ENCODE measurements around the gene CTAGE1.
"Not testable (repeated sequence)": the region's sequence is repeated elsewhere in the genome, so short reads cannot be mapped to it uniquely, and the experiment has no call there.

The CTAGE1 gene

GRCh38 chr18:22398464-22398863 is 19.3 kb downstream of the CTAGE1 start:
- Histone ChIP-seq H3K9ac (ENCODE audit: low read depth, low read length, poor library complexity) (no peak overlapping the region), H2BK120ac (ENCODE audit: low read depth, low read length) (no peak overlapping the region), H3K14ac (ENCODE audit: low read length) (no peak overlapping the region), H3K4me2 (ENCODE audit: insufficient read depth, low read length, poor library complexity, severe bottlenecking) (no peak overlapping the region), H2BK15ac (ENCODE audit: low read length) (no peak overlapping the region), H2AK5ac (ENCODE audit: low read depth, low read length) (no peak overlapping the region), H3K4me1 (ENCODE audit: control insufficient read depth in 2 of 2, insufficient read depth in 1 of 2, low read depth in 1 of 2, low read length in 2 of 2) (no peaks in the 10 kb centered on the region), H3K18ac (ENCODE audit: low read length) (no peak overlapping the region), H3K27me3 (ENCODE audit: control insufficient read depth in 3 of 3, insufficient read depth in 3 of 3, low read depth in 1 of 3, low read length in 3 of 3) (no peaks in the 10 kb centered on the region), H3K36me3 (replicated peaks in 1 of 2; ENCODE audit: control insufficient read depth in 2 of 2, insufficient read depth in 2 of 2, low read length in 2 of 2) (no peaks in the 10 kb centered on the region), H4K8ac (ENCODE audit: low read depth, low read length) (no peak overlapping the region), H2BK5ac (ENCODE audit: low read length) (no peak overlapping the region), H3K4ac (ENCODE audit: low read length) (no peak overlapping the region), H3K27ac (replicated peaks; ENCODE audit: low read length) (no peak overlapping the region), H2BK12ac (ENCODE audit: low read length) (no peak overlapping the region), H3K79me1 (ENCODE audit: low read depth, low read length) (no peaks in the 10 kb centered on the region), H4K91ac (ENCODE audit: low read depth, low read length, poor library complexity) (no peak overlapping the region), H2AFZ (ENCODE audit: low read length) (no peak overlapping the region), H3K4me3 (ENCODE audit: low read length in 2 of 2) (no peak overlapping the region), H3K9me3 (replicated peaks in 1 of 2; ENCODE audit: control insufficient read depth in 2 of 2, insufficient read depth in 1 of 2, low read depth in 1 of 2, low read length in 2 of 2) (no peaks in the 10 kb centered on the region), H3K23ac (ENCODE audit: low read depth, low read length, poor library complexity) (no peak overlapping the region)
- no peak for DNase-seq (ENCODE audit: low spot score)
- WGBS, 2 donors (ENCODE audit: extremely low coverage in 2 of 2, insufficient read length in 2 of 2, insufficient replicate concordance in 1 of 2), result no CpG with 5 or more reads among the region's 4 CpGs

- no peak overlapping the region for H2BK15ac ChIP-seq (ENCODE audit: low read length)
- H3K9me3 ChIP-seq (replicated peaks in 1 of 2; ENCODE audit: control insufficient read depth in 2 of 2, insufficient read depth in 1 of 2, low read depth in 1 of 2, low read length in 2 of 2), result no peaks in the 10 kb centered on the region
- H2BK5ac ChIP-seq (ENCODE audit: low read length), result no peak overlapping the region
- H3K36me3 ChIP-seq (replicated peaks in 1 of 2; ENCODE audit: control insufficient read depth in 2 of 2, insufficient read depth in 2 of 2, low read length in 2 of 2), result no peaks in the 10 kb centered on the region
- no peak overlapping the region for H2AFZ ChIP-seq (ENCODE audit: low read length)
- H3K18ac ChIP-seq (ENCODE audit: low read length), result no peak overlapping the region
- H3K27ac ChIP-seq (replicated peaks; ENCODE audit: low read length), result no peak overlapping the region
- H3K14ac ChIP-seq (ENCODE audit: low read length), result no peak overlapping the region
- no peak overlapping the region for H3K4ac ChIP-seq (ENCODE audit: low read length)
- no peak overlapping the region for H3K23ac ChIP-seq (ENCODE audit: low read depth, low read length, poor library complexity)
- no CpG with 5 or more reads among the region's 5 CpGs for WGBS, 2 donors (ENCODE audit: extremely low coverage in 2 of 2, insufficient read length in 2 of 2, insufficient replicate concordance in 1 of 2)
- H3K4me3 ChIP-seq (ENCODE audit: low read length in 2 of 2), result no peak overlapping the region
- no peak overlapping the region for H4K91ac ChIP-seq (ENCODE audit: low read depth, low read length, poor library complexity)
- no peak overlapping the region for H3K9ac ChIP-seq (ENCODE audit: low read depth, low read length, poor library complexity)
- no peak overlapping the region for H2BK12ac ChIP-seq (ENCODE audit: low read length)
- no peak overlapping the region for H3K4me2 ChIP-seq (ENCODE audit: insufficient read depth, low read length, poor library complexity, severe bottlenecking)
- no peaks in the 10 kb centered on the region for H3K27me3 ChIP-seq (ENCODE audit: control insufficient read depth in 3 of 3, insufficient read depth in 3 of 3, low read depth in 1 of 3, low read length in 3 of 3)
- H3K79me1 ChIP-seq (ENCODE audit: low read depth, low read length), result no peaks in the 10 kb centered on the region
- no peak overlapping the region for H4K8ac ChIP-seq (ENCODE audit: low read depth, low read length)
- no peak for DNase-seq (ENCODE audit: low spot score)
- no peak overlapping the region for H2AK5ac ChIP-seq (ENCODE audit: low read depth, low read length)
- H3K4me1 ChIP-seq (ENCODE audit: control insufficient read depth in 2 of 2, insufficient read depth in 1 of 2, low read depth in 1 of 2, low read length in 2 of 2), result no peaks in the 10 kb centered on the region
- H2BK120ac ChIP-seq (ENCODE audit: low read depth, low read length), result no peak overlapping the region
Observed at GRCh38 chr18:22394428-22394827, 23.3 kb downstream of the CTAGE1 start.

- H3K9ac ChIP-seq (ENCODE audit: low read depth, low read length, poor library complexity); H2BK12ac ChIP-seq (ENCODE audit: low read length); DNase-seq (ENCODE audit: low spot score); H3K4me3 ChIP-seq (ENCODE audit: low read length in 2 of 2); H3K18ac ChIP-seq (ENCODE audit: low read length); H3K36me3 ChIP-seq (replicated peaks in 1 of 2; ENCODE audit: control insufficient read depth in 2 of 2, insufficient read depth in 2 of 2, low read length in 2 of 2); H3K9me3 ChIP-seq (replicated peaks in 1 of 2; ENCODE audit: control insufficient read depth in 2 of 2, insufficient read depth in 1 of 2, low read depth in 1 of 2, low read length in 2 of 2); H3K23ac ChIP-seq (ENCODE audit: low read depth, low read length, poor library complexity); H2BK120ac ChIP-seq (ENCODE audit: low read depth, low read length); H3K27ac ChIP-seq (replicated peaks; ENCODE audit: low read length); H4K91ac ChIP-seq (ENCODE audit: low read depth, low read length, poor library complexity); H3K27me3 ChIP-seq (ENCODE audit: control insufficient read depth in 3 of 3, insufficient read depth in 3 of 3, low read depth in 1 of 3, low read length in 3 of 3); H3K4me1 ChIP-seq (ENCODE audit: control insufficient read depth in 2 of 2, insufficient read depth in 1 of 2, low read depth in 1 of 2, low read length in 2 of 2); H2BK5ac ChIP-seq (ENCODE audit: low read length); H2AK5ac ChIP-seq (ENCODE audit: low read depth, low read length); H3K14ac ChIP-seq (ENCODE audit: low read length); H3K4me2 ChIP-seq (ENCODE audit: insufficient read depth, low read length, poor library complexity, severe bottlenecking); H3K4ac ChIP-seq (ENCODE audit: low read length); H2AFZ ChIP-seq (ENCODE audit: low read length); H3K79me1 ChIP-seq (ENCODE audit: low read depth, low read length); H4K8ac ChIP-seq (ENCODE audit: low read depth, low read length); H2BK15ac ChIP-seq (ENCODE audit: low read length): not testable (repeated sequence)
- no CpG with 5 or more reads among the region's 3 CpGs for WGBS, 2 donors (ENCODE audit: extremely low coverage in 2 of 2, insufficient read length in 2 of 2, insufficient replicate concordance in 1 of 2)
Observed at GRCh38 chr18:22393164-22393563, 24.6 kb downstream of the CTAGE1 start.

GRCh38 chr18:22391407-22392345 is 26.0 kb downstream of the CTAGE1 start:
- no peak overlapping the region for H4K8ac ChIP-seq (ENCODE audit: low read depth, low read length)
- no CpG with 5 or more reads among the region's 6 CpGs for WGBS, 2 donors (ENCODE audit: extremely low coverage in 2 of 2, insufficient read length in 2 of 2, insufficient replicate concordance in 1 of 2)
- H2BK120ac ChIP-seq (ENCODE audit: low read depth, low read length), result peak overlapping the region; percentile 16
- no peak overlapping the region for H3K27ac ChIP-seq (replicated peaks; ENCODE audit: low read length)
- H2BK5ac ChIP-seq (ENCODE audit: low read length), result no peak overlapping the region
- no peak overlapping the region for H2BK12ac ChIP-seq (ENCODE audit: low read length)
- no peak overlapping the region for H3K14ac ChIP-seq (ENCODE audit: low read length)
- H2AFZ ChIP-seq (ENCODE audit: low read length), result no peak overlapping the region
- H3K23ac ChIP-seq (ENCODE audit: low read depth, low read length, poor library complexity), result no peak overlapping the region
- H3K36me3 ChIP-seq (replicated peaks in 1 of 2; ENCODE audit: control insufficient read depth in 2 of 2, insufficient read depth in 2 of 2, low read length in 2 of 2), result no peaks in the 10 kb centered on the region
- no peak overlapping the region for H4K91ac ChIP-seq (ENCODE audit: low read depth, low read length, poor library complexity)
- no peak overlapping the region for H2BK15ac ChIP-seq (ENCODE audit: low read length)
- no peak for DNase-seq (ENCODE audit: low spot score)
- H3K27me3 ChIP-seq (ENCODE audit: control insufficient read depth in 3 of 3, insufficient read depth in 3 of 3, low read depth in 1 of 3, low read length in 3 of 3), result no peaks in the 10 kb centered on the region
- no peaks in the 10 kb centered on the region for H3K79me1 ChIP-seq (ENCODE audit: low read depth, low read length)
- no peak overlapping the region for H3K9ac ChIP-seq (ENCODE audit: low read depth, low read length, poor library complexity)
- H3K4me2 ChIP-seq (ENCODE audit: insufficient read depth, low read length, poor library complexity, severe bottlenecking), result no peak overlapping the region
- H3K4ac ChIP-seq (ENCODE audit: low read length), result no peak overlapping the region
- H3K18ac ChIP-seq (ENCODE audit: low read length), result no peak overlapping the region
- H3K9me3 ChIP-seq (replicated peaks in 1 of 2; ENCODE audit: control insufficient read depth in 2 of 2, insufficient read depth in 1 of 2, low read depth in 1 of 2, low read length in 2 of 2), result no peaks in the 10 kb centered on the region
- no peak overlapping the region for H2AK5ac ChIP-seq (ENCODE audit: low read depth, low read length)
- no peaks in the 10 kb centered on the region for H3K4me1 ChIP-seq (ENCODE audit: control insufficient read depth in 2 of 2, insufficient read depth in 1 of 2, low read depth in 1 of 2, low read length in 2 of 2)
- no peak overlapping the region for H3K4me3 ChIP-seq (ENCODE audit: low read length in 2 of 2)
